Measurements from ENCODE around the gene PTPRN.
"Not testable (repeated sequence)": the region's sequence is repeated elsewhere in the genome, so short reads cannot be mapped to it uniquely, and the experiment has no call there.

PTPRN gene

GRCh38 chr2:219309278-219309677 lies at the start of gene PTPRN:
PTPRN (minus strand) TSS chr2:219309401; CDS start chr2:219309332, 69 bp downstream.
- DNase-seq (ENCODE audit: low spot score) = no peak

- no peak for DNase-seq (ENCODE audit: low spot score)
Observed at GRCh38 chr2:219358170-219359075, 49.2 kb upstream of the PTPRN start.

DNA sequence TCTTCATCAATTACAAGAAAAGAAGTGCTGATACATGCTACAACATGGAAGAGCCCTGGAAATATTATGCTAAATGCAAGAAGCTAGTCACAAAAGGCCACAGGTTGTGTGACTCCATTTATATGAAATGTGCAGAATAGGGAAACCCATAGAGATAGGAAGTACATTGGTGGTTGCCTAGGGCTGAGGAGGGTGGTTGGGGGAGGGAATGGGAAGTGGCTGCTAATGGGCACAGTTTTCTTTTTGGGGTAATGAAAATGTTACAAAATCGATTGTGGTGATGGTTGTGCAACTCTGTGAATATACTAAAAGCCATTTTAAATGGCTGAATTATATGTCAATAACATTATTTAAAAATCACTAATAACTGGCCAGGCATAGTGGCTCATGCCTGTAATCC lies 47.6 kb upstream of the PTPRN start:
- DNase-seq (ENCODE audit: low spot score) = no peak

- no peak for DNase-seq (ENCODE audit: low spot score)
Observed at GRCh38 chr2:219354582-219354981, 45.4 kb upstream of the PTPRN start.

DNA sequence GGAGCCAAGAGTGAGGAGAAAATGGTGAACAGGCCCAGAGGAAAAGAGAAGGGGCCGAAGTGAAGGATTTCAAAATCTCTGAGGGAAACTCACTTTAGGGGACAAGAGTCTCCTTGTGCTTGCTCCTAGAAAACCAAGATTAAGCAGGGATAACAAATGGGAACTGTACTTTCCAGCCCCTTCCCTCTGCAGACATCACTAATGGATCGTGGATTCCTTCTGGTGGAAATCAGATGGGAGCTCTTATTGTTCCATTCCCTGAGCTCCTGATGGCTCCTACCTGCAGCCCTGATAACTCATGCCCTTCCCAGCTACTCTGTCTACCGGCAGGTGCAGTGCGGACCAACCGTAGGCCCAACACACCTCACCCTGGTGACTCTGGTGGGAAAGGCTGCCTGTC lies 43.9 kb upstream of the PTPRN start:
- no peak for DNase-seq (ENCODE audit: low spot score)

GRCh38 chr2:219352448-219353023 lies 43.3 kb upstream of the PTPRN start:
- DNase-seq (ENCODE audit: low spot score) = peak; percentile 79

DNA sequence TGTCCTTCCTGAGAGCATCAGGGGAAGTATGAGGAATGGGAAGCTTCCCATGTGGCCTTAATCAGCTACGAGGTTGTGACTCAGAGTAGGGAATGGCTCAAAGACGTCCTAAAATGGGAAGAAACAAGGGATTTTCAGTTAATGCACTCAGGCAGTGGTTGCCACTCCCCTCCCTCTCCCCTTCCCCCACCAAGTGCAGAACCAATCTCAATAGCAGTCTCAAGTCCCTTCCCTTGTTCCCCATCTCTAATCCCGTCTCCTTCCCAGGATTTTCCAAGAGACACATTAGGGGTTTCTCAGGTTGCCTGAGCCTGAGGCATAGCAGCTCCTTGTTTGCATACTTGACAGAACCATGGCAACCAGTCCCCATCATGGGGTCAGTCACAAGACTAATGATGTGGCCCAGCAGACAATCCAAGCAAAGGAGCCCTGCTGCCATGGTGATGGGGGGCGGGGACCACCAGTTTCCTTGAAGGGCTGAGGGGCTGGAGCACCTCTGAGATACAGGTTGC lies 41.6 kb upstream of the PTPRN start:
- DNase-seq (ENCODE audit: low spot score) = peak; percentile 47

DNA sequence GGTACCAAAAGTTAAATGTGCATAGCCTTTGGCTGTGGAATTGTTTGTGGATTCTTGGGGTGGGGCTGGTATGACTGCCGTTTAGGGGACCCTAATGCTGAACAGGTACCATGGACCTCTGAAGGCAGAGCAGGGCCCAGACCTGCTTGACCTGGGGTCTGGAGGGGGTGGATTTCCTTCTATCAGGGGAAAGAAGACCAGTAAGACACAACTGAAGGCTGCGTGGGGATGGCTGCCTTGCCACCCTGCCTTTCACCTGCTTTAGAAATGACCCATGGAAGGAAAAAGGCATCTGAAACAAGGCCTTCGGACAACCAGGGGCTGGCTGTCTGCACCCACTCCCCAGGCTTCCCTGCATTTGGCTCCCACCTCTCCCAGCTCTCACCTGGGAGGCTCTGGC lies 41.0 kb upstream of the PTPRN start:
- no peak for DNase-seq (ENCODE audit: low spot score)

DNA sequence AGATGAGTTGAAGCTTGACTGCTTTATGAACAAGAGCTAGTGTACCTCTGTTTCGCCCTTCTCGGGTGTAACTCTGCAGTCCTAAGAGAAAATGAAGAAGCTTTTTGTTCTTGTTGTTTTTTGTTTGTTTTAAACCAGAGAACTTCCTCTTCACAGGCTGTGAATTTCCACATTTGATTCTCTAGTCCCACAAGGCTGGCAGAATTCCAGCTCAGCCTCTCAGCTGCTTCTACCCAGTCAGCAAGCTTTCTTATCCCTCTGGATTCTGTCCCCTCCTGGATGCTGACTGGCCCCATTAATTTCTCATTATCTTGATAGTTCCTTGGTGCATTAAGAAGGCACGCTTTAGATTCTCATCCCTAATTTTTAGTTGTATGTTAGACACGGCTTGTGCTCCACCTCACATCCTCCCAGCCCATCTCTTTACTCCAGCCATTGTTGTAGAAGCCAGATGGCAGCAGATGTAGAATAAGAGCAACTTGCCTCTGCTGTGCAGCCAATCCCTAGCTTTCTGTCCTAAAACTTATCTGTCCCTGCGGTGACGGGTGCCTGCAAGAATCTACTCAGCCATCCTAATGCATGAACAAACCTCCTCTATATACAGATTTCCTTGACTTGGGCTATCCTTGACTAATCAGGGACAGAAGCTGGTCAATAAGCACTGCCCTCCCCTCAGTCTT lies 35.7 kb upstream of the PTPRN start:
- DNase-seq (ENCODE audit: low spot score) = no peak

DNA sequence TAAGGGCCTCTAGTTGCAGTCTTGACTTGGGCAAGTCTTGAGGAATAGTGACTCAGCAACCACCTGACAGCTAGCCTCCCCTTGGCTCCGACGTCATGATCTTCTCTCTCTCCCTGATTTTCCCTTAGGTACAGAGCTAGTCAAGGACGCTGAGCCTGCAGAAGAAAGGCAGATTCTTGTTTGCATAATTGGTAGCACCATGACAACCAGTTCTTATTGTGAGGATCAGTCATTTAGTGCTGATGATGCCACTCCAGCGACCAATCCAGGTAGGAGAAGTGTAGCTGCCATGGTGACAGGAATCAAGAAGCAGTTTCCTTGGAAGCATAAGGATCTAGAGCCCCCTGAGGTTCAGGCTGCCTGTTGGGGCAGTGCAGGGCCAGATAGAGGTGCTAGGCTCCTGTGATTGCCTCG lies 26.2 kb upstream of the PTPRN start:
- DNase-seq (ENCODE audit: low spot score) = no peak

DNA sequence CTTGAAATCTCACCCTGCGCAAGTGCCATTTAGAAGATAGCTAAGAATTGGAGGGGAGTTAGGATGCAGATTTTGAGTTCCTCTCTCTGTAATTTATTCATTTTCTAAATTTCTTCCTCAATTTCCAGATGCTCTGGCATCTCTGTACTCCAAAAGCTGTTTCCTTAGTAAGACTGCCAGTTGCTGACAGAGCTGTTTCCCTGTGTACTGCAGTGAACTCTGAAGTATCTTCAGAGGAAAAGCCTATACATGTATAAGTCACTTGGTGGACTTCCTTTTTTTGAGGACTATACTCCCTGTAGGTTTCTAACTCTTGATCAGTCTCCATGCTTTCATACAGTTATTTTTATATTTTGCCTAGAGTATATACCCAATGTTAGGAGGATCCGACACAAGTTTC lies 24.9 kb upstream of the PTPRN start:
- no peak for DNase-seq (ENCODE audit: low spot score)

- DNase-seq (ENCODE audit: low spot score) = no peak
Observed at GRCh38 chr2:219332542-219332941, 23.3 kb upstream of the PTPRN start, which contains the start of gene RESP18. RESP18 (minus strand) TSS chr2:219332744.

DNA sequence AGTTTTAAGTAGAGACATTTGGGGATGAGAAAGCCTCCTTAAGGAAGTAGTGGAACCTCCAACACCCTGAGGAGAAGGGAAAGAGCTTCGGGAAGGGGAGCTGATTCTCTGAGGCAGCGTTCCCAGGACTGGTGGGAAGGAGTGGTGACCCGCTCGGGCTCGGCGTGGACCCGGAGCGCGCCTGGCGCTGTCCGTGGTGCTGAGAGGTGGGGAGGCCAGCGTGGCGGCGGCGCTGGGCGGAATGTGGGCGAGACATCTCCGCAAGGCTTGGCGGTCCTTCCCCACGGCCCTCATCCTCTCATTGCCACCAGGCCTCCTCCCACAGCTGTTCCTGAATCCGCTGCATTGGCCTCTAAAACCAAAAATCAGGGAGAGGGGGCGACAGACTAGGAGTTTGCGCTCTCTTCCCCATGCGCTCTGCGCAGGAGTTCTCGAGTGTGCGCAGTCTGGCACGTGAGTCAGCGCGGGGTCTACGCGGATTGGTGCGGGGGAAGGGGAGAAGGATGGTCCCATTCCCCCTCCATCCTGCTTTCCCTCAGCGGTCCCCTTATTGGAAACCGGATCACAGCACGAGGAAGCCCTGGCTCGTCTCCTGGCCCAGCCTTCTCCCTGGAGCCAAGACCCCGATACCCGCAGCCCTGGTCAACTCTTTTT lies 22.5 kb upstream of the PTPRN start:
- no peak for DNase-seq (ENCODE audit: low spot score)

- DNase-seq (ENCODE audit: low spot score) = no peak
Observed at GRCh38 chr2:219327719-219328118, 18.5 kb upstream of the PTPRN start.

- no peak for DNase-seq (ENCODE audit: low spot score)
Observed at GRCh38 chr2:219325657-219326315, 16.6 kb upstream of the PTPRN start.

GRCh38 chr2:219325136-219325535 lies 15.9 kb upstream of the PTPRN start:
- no peak for DNase-seq (ENCODE audit: low spot score)

DNA sequence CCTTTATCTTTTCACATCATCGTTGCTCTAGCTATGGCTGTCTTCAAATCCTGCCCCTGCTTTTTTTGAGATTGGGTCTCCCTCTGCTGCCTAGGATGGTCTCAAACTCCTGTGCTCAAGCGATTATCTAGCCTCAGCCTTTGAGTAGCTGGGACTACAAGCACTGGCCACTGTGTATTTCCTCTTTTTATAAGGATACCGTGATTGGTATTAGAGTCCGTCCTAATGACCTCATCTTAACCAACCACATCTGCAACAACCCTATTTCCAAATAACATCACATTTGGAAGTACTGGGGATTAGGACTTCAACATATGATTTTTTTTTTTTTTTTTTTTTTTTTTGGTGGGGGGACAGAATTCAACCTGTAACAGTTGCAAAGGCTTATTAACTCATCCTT lies 14.2 kb upstream of the PTPRN start:
- DNase-seq (ENCODE audit: low spot score) = no peak

GRCh38 chr2:219314804-219315468 lies 5.7 kb upstream of the PTPRN start:
- DNase-seq (ENCODE audit: low spot score) = no peak

DNA sequence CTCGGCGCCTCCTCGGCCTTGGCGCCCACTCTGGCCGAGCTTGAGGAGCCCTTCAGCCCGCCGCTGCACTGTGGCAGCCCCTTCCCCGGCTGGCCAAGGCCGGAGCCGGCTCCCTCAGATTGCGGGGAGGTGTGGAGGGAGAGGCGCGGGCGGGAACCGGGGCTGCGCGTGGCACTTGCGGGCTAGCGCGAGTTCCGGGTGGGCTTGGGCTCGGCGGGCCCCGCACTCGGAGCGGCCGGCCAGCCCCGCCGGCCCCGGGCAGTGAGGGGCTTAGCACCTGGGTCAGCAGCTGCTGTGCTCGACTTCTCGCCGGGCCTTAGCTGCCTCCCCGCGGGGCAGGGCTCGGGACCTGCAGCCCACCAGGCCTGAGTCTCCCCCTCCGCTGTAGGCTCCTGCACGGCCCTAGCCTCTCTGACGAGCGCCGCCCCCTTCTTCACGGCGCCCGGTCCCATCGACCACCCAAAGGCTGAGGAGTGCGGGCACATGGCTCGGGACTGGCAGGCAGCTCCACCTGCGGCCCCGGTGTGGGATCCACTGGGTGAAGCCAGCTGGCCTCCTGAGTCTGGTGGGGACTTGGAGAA lies 3.6 kb upstream of the PTPRN start:
- not testable (repeated sequence) for DNase-seq (ENCODE audit: low spot score)
